ENCODE results near the gene CLEC18C. TPM values are rescaled to one million over a fixed set of nuclear protein-coding genes. Genes with fewer than 3 reads are reported as not detected.
"Not testable (repeated sequence)": the region's sequence is repeated elsewhere in the genome, so short reads cannot be mapped to it uniquely, and the experiment has no call there.

Gene CLEC18C
- polyA plus RNA-seq, 2 of the 4 experiments (the other 2 are of a cell fraction) = 0.15 to 0.16 TPM

DNA sequence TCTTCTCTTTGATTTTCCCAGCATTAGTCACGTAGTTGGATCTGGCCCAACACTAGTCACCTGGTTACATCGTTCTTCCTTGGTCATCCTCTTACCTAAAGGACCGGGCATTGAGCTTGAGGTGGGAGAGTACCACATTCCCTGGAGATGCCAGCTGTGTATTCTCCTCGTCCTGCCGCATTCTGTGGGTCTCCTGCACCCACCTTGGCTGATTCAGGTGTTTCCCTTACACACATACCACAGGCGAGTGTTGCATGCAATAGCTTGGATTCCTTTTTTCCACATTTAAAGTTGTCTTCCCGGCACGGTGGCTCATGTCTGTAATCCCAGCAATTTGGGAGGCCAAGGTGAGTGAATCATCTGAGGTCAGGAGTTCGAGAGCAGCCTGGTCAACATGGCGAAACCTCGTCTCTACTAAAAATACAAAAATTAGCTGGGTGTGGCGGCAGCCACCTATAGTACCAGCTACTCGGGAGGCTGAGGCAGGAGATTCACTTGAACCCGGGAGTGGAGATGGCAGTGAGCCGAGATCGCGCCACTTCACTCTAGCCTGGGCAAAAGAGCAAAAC, 21.6 kb upstream of the CLEC18C start (continued):
- no peak for TF ChIP-seq HMGXB4 (CRISPR knock-in tag; IDR thresholded peaks at IDR 0.05; ENCODE audit: borderline replicate concordance)
- TF ChIP-seq, protein P1, sequence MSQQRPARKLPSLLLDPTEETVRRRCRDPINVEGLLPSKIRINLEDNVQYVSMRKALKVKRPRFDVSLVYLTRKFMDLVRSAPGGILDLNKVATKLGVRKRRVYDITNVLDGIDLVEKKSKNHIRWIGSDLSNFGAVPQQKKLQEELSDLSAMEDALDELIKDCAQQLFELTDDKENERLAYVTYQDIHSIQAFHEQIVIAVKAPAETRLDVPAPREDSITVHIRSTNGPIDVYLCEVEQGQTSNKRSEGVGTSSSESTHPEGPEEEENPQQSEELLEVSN (IDR thresholded peaks at IDR 0.05; ENCODE audit: borderline replicate concordance, low read depth) = no peak
- TF ChIP-seq ESRRA (IDR thresholded peaks at IDR 0.05; ENCODE audit: borderline replicate concordance, low read length) = no peak
- no peak for TF ChIP-seq TFCP2L1 (CRISPR knock-in tag; IDR thresholded peaks at IDR 0.05)
- no peak for TF ChIP-seq HES2 (IDR thresholded peaks at IDR 0.05)

DNA sequence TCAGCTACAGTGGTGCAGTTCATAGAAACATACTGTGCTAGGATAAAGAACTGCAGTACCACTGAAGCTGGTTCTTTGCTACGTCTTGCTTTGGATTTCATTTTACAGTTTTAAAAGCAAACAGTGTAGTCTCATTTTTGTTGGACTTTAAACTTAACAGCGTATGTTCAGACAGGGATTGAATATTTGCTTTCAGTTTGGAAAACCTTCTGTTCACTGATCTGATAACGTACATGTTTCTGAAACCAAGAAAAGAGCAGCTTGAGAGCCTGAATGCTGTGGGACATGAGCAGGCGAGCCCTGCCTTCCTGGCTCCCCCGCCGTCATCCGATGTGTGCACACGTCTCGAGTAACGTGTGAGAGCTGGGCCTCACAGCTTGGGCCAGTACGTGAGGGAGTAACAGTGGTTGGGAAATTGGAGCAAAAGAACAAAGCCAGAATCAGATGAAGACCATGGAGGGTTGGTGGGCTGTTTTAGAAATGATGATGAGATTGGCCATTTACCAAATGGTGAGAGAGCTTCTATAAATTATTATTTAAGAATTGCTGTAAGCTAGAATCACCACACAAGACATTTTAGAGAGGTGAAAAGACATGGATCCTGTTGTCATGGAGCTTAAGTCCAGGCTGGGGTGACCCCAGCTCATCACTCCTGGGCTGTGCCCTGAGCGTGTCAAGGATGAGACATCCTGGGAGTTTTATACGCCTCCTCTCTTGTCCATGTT, 20.8 kb upstream of the CLEC18C start:
- no peak for FAIRE-seq
- ChIA-PET POLR2A (no interaction called here), CTCF (interaction anchor here (0.9 to 3.5 kb wide), 3 partner anchors 10 to 618 kb away, joined by 3 to 18 read pairs (median 5); no protein-coding TSS in a partner anchor)
- no peak for ATAC-seq
- peak in 1 of 2 experiments; percentile 5 for DNase-seq (ENCODE audit: low read depth in 1 of 2, low spot score in 1 of 2)
- Histone ChIP-seq H3K4me3 (no peak overlapping the region), H3K4me2 (no peak overlapping the region), H3K9me3 (no peaks in the 10 kb centered on the region), H3K27ac (no peak overlapping the region), H3K4me1 (peaks cover 7% of the 10 kb centered on the region; the same call in 1 of the 3 replicates)
- 92% methylated on average over 13 of the region's 13 CpGs for WGBS (ENCODE audit: missing lambda C conversion rate)
- TF ChIP-seq HOXB5 (CRISPR knock-in tag; IDR thresholded peaks at IDR 0.05) (no peak), ZC3H11A (IDR thresholded peaks at IDR 0.05) (no peak), NR3C1 (IDR thresholded peaks at IDR 0.05) (no peak), MAFK (IDR thresholded peaks at IDR 0.05; ENCODE audit: partially characterized antibody) (no peak), CHD2 (IDR thresholded peaks at IDR 0.05; ENCODE audit: low read length, partially characterized antibody) (no peak), NPAS2 (CRISPR knock-in tag; IDR thresholded peaks at IDR 0.05; ENCODE audit: borderline replicate concordance) (no peak), SREBF2 (IDR thresholded peaks at IDR 0.05) (no peak), ZFP36 (IDR thresholded peaks at IDR 0.05; ENCODE audit: borderline replicate concordance, partially characterized antibody) (no peak)
- TF ChIP-seq, protein P2, sequence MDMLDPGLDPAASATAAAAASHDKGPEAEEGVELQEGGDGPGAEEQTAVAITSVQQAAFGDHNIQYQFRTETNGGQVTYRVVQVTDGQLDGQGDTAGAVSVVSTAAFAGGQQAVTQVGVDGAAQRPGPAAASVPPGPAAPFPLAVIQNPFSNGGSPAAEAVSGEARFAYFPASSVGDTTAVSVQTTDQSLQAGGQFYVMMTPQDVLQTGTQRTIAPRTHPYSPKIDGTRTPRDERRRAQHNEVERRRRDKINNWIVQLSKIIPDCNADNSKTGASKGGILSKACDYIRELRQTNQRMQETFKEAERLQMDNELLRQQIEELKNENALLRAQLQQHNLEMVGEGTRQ (IDR thresholded peaks at IDR 0.05) = no peak

DNA sequence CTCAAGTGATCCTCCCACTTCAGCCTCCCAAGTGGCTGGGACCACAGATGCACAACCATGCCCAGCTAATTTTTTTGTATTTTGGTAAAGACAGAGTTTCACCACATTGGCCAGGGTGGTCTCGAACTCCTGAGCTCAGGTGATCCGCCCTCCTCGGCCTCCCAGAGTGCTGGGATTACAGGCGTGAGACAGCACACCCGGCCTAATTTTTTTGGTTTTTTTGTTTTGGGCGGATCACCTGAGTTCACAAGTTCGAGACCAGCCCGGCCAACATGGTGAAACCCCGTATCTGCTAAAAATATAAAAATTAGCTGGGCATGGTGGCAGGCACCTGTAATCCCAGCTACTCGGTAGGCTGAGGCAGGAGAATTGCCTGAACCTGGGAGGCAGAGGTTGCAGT, 18.9 kb upstream of the CLEC18C start:
- DNase-seq (ENCODE audit: low read depth in 1 of 2, low spot score in 1 of 2); H3K4me2 ChIP-seq; POLR2A ChIA-PET; H3K4me1 ChIP-seq; H3K4me3 ChIP-seq; H3K9me3 ChIP-seq; FAIRE-seq; H3K27ac ChIP-seq; ATAC-seq: not testable (repeated sequence)
- CTCF ChIA-PET = interaction anchor here (1.1 to 3.7 kb wide), 2 partner anchors 8 to 11 kb away, joined by 6 to 18 read pairs; no protein-coding TSS in a partner anchor
- WGBS (ENCODE audit: missing lambda C conversion rate) = 93% methylated on average over 10 of the region's 10 CpGs
